Endothelial cell of umbilical vein (primary cell): Measurements from ENCODE around the gene USP40.

Experiments
- MAX ChIP-seq: IDR thresholded peaks from 2 replicates; pipeline ENCODE4 v1.6.1; 2011; ENCODE audit not compliant: insufficient read depth, insufficient read length
- POLR2AphosphoS5 ChIP-seq: IDR thresholded peaks from 2 replicates; pipeline ENCODE4 v1.6.1; 2012; ENCODE audit warnings: low read depth, mild to moderate bottlenecking, control low read depth, low read length, moderate library complexity; ENCODE audit not compliant: insufficient read depth
- TF ChIP-seq, protein P1 (sequence below), 2 donors: IDR thresholded peaks; 1 replicate in 1 of 2; 2 replicates in 1 of 2; pipeline ENCODE4 v1.5.1; 2011; ENCODE audit warnings: low read length in 2 of 2, mild to moderate bottlenecking in 2 of 2, moderate library complexity in 2 of 2, control low read depth in 1 of 2, inconsistent platforms in 1 of 2, low read depth in 1 of 2; ENCODE audit not compliant: insufficient read depth in 1 of 2; ENCODE audit errors: extremely low read depth in 1 of 2

DNA sequence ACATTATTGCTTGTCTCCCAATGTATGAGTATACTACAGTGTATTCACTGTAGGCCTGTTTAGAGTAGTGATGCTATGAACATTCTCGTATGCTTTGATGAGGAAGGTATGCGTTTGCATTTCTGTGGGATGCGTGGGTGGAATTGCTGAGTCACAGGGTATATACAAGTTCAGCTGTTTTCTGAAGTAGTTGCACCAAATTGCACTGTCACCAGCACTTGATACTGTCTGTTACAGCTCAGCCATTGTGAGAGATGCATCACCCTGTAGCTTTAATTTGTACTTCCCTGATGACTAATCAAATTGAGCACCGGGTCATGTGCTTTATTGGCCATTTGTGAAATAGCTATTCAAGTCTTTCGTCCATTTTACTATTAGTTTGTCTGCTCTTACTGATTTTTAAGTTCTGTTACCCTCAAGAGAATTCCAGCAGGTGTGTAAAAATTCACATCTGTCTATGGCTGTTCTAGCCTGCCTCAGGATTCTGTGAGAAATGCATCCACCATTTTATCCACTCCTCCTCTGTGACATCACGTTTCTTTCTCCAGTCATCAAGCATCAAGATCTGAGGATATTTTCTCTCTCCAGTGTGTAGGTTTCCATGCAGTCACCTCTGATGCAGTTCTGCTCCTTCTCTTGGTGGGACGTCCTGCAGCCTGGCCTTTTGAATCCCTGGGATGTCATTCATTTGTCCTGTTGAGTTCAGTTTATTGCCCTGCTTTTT lies 139.8 kb downstream of the USP40 start:
- TF ChIP-seq MAX (no peak), POLR2AphosphoS5 (no peak)
- TF ChIP-seq, protein P1, sequence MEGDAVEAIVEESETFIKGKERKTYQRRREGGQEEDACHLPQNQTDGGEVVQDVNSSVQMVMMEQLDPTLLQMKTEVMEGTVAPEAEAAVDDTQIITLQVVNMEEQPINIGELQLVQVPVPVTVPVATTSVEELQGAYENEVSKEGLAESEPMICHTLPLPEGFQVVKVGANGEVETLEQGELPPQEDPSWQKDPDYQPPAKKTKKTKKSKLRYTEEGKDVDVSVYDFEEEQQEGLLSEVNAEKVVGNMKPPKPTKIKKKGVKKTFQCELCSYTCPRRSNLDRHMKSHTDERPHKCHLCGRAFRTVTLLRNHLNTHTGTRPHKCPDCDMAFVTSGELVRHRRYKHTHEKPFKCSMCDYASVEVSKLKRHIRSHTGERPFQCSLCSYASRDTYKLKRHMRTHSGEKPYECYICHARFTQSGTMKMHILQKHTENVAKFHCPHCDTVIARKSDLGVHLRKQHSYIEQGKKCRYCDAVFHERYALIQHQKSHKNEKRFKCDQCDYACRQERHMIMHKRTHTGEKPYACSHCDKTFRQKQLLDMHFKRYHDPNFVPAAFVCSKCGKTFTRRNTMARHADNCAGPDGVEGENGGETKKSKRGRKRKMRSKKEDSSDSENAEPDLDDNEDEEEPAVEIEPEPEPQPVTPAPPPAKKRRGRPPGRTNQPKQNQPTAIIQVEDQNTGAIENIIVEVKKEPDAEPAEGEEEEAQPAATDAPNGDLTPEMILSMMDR (IDR thresholded peaks at IDR 0.05; ENCODE audit: extremely low read depth in 1 of 2, insufficient read depth in 1 of 2, low read depth in 1 of 2, low read length in 2 of 2) = no peak
